Activated CD8-positive, alpha-beta memory T cell treated with anti-CD3 and anti-CD28 coated beads, Interleukin-2, amount 50 U/mL, for 24 hours (primary cell): Measurements from ENCODE around the gene DNM3.

Source experiments
- DNase-seq: peaks from one replicate; pipeline ENCODE4 v3.0.0-alpha.2; 2020; ENCODE audit errors: extremely low read depth

DNM3 gene

DNA sequence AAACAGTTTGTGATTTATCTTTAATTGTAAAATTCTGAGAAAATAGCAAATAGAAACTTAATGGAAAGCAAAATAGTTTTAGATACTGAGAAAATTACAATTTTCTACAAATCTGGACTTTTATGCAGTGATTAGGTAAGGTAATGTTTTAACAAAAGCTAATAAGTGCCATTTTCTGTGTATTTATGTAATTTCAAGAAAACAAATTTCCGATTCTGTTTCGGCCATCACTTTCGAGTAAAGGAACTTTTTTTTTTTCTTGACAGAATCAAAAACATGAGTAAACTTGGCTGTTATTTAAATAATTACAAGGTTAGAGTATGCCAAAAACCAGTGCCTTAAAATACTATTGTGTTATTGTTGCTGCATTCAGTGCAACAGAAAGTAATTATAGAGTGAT is 298.8 kb downstream of the DNM3 start:
- no peak for DNase-seq

DNA sequence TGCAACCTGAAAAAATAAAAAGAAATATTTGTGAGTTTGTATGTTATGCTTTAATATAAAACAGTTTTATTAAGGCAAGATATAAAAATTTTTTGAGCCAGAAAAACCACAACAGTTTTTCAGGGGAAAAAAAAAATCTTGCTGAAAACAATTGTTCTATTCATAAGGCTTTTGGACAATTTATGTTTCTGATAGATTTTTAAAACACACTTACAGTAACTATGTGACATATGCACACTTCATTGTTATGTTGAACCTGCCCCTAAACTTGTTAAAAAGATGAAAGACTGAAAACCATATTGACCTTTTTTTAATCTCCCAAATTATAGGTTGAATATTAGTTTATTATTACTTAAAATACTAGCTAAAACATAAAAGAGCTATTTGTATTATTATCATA is 299.3 kb downstream of the DNM3 start:
- no peak for DNase-seq

DNA sequence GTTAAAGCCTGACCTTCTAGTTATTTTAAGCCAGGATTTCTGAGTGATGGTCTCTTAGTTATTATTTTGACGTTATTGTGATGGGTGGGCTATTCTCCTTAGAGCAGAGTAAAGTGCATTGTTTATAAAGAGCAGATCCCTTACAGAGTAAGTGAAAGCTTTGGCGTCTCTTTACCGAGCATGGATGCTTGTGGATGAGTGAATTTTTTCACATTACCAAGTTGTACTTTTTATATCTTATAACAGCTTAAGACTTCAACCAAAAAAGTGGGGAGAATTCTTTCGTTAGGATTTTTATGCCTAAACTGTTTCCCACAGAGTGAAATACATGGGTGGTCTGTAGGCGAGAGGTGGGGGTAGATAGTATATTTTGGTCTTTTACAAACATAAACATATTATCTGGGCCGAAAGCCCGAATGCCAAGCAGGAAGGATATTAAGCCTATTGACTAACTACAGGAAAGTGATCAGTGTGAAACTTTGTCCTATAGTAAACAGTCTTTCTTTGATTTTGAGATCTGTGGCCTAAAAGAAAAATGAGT is 300.1 kb downstream of the DNM3 start:
- DNase-seq = no peak

DNA sequence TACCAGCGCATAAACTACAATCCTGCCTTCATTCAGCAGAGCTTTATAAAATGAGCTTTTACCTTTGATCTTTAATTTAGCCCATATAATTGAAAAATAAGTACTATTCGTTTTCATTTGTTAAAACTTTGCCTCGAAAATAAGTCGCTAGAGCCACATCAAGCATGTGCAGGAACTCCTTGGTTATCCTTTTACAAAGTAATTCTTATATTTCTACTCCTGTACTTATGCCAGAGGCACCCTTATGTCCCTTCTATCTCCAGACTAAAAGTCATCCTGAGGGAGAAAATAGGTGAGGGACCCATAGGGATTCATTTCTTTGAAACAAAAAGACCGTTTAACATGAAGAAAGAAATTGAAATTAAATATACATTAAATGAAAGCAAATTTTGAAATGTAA is 301.0 kb downstream of the DNM3 start:
- no peak for DNase-seq

DNA sequence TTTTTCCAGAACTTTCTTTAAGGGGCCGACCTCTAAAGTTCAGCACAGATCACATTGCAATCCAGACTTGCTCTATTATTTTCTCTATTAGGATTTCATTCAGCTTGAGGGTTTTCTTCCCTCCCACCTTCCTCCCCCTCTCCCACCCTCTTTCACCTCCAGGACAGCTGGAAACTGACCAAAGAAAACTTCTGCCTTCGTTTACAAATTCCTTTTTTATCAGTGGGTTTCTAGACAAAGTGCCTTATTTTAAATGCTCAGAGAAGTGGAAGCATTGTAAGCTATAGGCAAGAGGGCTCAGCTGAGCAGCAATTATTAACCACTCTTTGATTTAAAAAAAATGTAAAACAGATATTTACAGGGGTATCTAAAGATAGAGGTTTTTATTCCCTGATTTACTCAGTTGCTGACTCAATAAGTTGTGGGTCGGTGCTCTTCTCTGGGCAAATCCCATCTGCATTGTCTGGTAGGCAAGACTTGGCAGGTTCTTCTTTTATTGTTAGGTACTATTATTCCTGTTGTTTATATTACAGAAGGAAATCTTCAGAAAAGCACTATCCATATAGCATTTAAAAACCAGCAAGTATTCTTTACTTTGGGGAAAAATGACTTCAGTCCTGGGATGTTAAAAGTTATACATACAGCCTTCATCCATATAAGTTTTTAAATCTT is 302.2 kb downstream of the DNM3 start:
- DNase-seq = no peak

DNA sequence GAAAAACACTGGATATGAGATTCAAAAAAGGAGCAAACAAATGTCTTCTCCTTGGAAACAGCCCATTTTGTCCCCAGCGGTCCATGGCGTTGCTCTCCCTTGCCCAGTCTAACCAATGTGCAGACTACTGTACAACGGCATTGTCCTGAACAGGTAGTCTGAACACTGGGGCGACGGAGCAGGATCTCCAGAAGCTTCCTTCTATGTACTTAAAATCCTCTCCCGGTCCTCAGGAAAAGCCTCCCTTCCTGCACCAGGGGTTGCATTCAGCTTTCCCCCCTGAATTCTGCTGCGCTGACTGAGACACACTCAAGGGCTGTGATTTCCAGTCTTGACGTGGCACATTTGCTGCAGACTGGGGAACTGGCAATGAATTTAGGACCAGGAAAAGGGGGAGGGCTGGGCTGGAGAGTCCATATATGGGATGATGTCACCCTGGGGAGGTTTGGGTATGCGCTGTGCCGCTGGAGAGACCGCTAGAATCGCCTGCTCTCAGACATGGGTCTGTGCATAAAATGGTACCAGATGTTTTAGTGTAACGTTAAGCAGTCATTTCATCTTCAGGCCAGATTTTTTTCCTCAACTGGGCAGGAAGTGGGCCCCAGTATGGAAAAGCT is 303.3 kb downstream of the DNM3 start:
- DNase-seq = no peak

DNA sequence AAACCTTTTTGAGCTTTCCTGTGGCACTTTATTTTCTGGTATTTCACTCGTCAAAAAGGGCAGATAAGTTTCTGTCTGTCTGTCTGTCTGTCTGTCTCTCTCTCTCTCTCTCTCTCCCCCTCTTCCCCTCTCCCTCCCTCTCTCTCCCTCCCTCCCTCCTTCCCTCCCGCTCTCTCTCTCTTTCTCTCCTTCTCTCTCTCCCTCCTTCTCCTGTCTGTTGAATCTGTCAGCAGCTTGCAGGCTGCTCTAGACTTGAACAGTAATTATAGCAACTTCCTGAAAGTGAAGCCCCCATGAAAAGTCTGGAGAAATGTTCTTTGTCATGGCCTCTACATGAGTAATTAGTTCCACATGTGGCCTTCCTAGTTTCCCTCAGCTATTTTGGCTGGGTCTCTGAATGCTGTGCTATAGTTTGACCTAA is 303.9 kb downstream of the DNM3 start:
- no peak for DNase-seq

DNA sequence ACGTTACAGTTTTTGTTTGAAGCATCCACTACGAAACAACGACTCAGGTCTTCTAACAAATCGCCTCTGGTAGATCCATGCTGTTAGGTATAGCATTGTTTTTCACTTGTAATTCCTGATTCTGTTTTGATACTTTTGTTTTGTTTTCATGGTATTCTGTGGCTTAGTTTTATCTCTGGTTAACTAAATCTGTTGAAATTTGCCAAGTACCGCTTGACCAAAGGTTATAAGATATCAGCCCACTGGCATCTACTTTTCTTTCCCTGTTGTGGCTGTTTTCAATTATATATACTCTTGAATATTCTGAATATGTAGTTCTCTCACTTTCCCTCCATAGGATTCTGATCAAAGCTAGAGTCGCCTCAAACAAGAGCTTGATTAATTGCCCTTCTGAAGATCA is 304.4 kb downstream of the DNM3 start:
- DNase-seq = no peak

DNA sequence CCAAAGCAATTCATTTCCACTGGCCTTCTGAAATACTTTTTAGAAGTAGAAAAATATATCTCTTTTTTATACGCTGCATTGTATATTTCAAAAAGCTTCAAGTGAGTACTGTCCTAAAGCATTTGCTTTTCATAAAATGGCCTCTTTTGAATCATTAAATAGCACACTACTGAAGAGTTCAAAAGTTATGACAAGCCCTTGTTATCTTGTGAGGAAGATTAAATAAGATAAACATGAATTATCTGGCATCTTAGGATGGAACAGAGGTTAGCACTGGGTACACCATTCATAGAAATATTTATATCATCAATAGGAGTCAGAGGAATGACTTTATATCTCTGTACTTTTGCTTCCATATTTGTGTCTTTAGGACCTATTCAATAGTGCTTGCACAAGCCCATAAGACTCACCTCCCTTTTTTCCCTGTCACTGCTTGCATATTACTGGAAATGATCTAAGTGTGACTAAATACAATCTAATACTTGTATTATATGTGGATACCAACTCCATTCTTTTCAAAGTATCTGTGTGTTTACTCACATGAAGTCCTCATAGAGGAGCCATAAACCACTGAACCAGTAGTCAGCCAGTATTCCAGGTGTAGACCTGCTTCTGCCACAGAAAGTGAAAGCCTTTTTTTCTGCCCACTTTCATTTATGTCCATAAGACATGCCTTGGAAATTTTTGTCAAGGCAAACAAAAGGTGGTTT is 305.0 kb downstream of the DNM3 start:
- DNase-seq = no peak

DNA sequence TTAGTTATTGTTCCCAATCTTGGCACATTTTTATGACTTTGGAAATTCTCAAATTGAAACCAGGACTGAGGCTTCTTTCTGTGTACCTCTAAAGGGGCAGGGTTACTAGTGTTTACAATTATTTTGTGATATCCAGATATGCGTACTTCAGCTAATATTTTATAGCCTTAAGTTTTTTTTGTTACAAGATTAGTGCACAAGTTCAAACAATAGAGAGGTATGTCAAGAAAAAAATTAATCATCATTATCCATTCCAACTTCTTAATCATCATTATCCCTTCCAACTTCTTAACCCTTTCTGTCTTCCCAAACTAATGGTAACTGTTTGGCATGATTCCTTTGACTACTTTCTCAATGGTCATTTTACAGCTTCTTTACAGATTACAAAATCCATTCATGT is 306.2 kb downstream of the DNM3 start:
- no peak for DNase-seq

DNA sequence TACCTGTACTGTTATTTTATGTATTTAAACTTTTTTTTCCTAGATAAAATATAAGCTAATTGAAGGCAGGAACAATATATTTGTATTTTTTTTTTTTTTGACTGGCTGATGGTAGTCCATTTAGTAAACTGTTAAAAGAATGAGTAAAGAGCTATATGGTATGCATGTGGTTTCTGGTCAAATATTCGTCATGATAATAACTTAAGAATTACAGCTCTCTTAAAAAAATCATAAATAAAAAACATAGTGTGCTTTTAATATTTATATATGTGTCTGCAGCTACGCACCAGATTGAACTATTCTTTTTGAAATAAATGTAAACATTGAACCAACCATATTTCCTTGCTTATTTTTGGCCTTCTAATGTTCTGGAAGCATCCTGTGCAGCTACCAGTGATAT is 306.9 kb downstream of the DNM3 start:
- no peak for DNase-seq

DNA sequence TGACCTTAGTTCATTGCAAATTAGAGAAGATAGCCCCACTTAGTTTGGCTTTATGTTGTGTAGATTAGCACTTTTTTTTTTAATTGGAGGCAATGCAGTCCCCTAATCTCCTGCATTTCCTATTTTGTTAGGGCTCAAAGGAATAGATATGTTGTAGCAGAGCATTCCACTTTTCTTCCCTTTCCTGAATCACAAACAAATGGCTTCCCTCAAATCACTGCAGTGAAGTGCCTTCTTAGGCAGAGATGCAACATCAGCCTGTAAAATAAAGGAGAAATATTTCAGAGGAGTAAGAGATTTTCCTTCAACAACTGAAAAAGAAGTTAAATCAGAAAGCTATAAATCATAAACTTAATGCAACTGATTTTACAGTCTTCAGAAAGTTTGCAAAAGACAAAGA is 307.4 kb downstream of the DNM3 start:
- no peak for DNase-seq

DNA sequence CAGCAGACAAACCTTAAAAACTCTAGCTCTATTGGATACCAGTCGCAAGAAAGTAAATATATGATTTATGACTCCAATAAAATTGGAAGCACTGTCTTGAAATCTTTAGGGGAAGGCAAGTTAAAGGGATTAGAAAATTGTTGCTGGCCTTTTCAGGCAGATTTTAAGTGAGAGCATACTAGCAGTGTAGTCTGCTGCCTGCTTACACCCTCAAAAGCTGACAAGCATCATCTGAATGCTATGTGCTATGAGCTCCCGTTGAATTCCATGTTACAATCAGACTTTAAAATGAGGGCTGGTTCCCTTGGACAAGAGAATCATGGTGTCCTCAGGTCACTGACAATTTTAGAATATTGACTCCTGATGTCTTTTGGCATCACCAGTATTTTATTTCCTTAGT is 308.0 kb downstream of the DNM3 start:
- DNase-seq = no peak

DNA sequence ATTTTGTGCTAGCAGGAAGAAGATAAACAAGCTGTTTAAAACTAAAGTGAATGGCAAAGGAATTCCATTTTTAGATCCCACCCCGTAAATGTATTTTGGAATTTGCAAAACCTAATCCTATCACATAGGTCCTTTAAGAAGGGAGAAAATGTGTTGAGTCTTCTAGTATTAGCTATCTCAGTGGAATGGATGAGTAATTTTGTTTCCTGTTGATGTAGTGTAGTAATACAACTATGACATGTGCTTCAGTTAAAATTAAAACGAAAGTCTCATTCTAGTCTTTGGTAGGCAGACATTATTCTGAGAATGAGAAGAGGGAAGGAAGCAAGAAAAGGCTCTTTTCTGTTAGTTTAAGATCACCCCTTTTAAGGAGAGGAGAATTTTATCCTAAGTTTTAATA is 313.3 kb downstream of the DNM3 start:
- no peak for DNase-seq

DNA sequence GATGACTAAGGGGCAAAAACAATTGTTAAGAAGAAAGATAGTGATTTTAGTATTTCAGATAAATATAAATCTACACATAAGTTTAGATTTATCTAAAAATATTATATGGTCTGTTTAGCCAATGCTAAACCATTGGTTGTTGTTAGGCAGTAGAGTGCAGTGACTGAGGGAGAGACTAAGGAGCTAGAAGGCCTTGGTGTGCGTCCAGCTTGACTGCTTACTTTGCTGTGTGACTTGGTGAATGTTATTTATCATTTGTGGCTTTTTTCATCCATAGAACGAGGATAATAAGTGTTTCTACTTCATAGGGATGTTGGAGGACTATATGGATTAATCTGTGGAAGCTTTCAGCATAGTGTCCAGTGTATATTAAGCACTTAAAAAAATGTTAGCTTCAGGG is 314.5 kb downstream of the DNM3 start:
- DNase-seq = no peak

DNA sequence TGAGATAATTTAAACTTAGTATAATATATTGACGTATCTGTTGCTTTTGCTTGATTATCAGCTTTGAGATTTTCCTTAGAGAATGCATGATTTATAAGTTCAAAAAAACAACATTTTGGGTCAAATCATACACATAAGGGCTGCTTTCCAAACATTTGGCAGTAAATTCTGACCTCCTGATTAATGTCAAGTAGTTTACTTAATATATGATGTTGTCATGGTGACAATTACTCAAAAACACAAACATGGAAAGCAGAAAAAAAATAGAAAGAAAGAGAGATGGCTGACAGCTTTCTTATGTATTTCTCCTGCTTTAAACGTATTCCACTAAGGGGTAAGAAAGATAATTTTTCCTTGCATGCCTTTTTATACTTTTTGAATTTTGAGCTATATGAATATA is 320.9 kb downstream of the DNM3 start:
- DNase-seq = no peak

DNA sequence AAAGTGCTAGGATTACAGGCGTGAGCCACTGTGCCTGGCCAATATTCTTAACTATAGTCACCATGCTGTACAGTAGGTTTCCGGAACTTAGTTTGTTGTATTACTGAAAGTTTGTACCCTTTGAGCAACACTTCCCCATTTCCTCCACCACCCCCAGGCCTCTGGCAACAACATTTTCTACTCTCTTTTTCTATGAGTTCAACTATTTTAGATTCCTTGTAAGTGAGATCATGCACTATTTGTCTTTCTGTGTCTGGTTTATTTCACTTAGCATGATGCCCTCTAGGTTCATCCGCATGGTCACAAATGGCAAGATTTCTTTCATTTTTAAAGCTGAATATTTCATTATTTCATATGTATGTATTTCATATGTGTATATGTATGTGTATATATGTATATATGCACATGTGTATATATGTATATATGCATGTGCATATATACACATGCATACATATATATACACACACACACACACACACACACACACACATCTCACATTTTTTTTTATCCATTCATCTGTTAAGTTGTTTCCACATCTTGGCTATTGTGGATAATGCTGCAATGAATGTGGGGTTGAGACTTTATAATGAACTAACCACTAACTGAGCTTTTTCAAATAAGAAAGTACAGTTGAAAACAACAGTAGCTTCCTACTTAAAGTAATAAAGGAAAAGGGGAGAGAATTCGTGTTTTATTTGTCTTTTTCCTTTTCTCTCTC is 322.4 kb downstream of the DNM3 start:
- DNase-seq = no peak

DNA sequence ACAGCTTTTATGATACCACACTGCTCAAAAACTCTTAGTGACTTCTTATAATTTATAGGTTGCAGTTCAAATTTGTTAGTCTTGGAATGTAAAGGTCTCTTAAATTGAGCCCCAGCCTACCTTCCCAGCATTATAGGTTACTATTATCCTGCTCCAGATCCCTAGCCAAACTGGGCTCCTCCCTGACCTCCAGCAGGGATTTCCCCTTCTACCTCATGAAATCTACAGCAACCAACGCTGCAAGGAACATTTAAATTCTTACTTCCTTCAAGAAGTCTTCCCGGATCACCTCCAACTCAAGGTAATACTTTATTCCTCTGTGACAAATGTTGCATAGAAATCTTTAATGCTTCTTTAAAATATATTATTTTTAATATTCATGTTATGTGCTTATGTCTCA is 324.1 kb downstream of the DNM3 start:
- DNase-seq = no peak

DNA sequence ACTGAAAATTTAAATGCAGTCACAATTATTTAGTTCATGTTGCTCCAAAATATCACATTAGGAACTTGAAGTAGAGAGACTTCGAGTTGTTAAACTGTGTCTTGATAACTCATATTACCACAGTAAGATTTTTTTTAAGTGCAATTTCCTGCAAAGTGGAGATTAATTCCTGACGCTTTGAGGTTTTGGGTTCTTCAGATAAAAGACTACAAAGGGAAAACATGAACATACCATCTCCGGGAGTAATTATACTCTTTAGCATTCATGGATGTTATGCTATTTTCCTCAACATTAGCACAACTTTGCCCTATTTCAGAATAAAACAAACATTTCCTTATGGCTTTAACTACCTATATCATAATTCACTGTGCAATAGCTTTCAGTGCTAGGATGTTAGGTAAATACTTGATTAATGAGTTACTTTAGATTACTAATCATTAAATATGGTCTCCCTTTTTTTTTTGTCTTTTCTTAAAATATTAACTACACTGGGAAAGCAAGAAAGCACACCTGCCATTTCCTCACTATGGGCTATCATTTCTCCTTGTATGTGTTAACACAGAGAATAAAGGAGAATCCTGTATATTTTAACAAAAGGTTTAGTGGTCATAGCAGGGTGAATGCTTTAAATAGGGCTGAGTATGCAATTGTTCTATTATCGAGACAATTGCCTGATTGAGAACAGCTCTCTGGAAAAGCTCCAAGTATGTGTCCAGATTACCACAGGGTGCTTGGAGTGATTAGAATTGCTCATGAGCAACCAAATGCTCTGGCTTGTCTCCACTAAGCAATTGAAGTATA is 326.7 kb downstream of the DNM3 start:
- no peak for DNase-seq

DNA sequence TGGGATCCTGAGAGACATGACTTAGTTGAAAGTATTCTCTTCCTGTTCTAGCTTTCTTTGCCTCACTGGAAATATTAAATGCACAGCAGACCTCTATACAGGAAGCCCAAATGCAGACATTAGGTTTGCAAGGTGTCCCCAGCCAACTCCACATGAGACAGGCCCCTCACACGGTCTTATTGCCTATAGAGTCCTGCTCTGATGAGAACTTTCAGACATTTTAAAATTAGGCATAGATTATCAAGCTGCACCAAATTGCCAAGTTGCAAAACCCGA is 327.2 kb downstream of the DNM3 start:
- DNase-seq = no peak

DNA sequence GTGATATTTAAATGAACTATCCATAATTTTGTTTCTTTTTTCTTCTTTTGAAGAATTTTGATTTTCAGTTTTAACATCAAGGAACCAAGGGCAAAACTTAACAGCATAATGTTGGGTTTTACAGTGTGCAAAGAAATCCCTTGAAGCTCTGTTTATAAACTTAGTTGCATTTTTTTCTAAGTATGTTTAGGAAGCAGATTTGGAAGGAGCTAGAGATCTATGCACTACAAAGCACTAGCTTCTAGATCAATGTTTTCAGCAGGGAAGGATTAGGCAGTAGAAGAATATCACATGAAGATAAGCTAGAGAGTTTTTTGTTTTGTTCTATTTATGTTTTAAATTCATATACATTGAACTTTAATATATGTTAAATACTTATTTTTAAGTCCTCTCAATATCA is 328.5 kb downstream of the DNM3 start:
- no peak for DNase-seq

DNA sequence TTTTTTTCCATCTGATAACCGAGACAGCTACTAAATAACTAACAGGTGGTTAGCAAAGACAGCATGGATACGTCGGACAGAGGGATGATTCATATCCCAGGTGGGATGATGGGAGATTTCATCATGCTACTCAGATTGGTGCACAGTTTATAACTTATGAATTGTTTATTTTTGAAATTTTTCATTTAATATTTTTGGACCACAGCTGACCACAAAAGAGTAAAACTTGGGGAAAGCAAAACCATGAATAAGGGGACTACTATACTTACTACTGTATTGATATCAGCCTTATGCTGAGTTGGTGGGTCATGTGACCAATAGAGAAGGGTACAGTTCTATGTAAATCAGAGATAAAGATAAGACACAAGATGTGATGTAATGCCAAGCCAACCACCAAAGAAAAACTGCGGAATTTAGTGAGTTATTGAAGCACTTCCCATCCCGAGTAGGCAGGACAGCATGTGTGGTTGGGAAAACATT is 331.1 kb downstream of the DNM3 start:
- DNase-seq = no peak
